Measurements from ENCODE around the gene RIPOR2. TPM values are rescaled to one million over a fixed set of nuclear protein-coding genes. Genes with fewer than 3 reads are reported as not detected.

The RIPOR2 gene
- total and polyA plus RNA-seq, 4 experiments from 2014 or later = 420 to 458 (median 431) TPM

GRCh38 chr6:24827162-24827561 lies 108.6 kb downstream of the RIPOR2 start:
- H3K4me1 ChIP-seq (ENCODE audit: insufficient read depth, low read length) = no peaks in the 10 kb centered on the region
- Mint-ChIP-seq H3K27ac (peak overlapping the region in 5 of 7 donors; percentile 40 to 88 (median 66)), H3K27me3 (no peaks in the 10 kb centered on the region), H3K36me3 (peaks cover 71 to 83% of the 10 kb centered on the region in 2 donors), H3K4me1 (peaks cover 5 to 21% (median 8%) of the 10 kb centered on the region in 4 donors), H3K9me3 (peaks cover 0 to 9% (median 0%) of the 10 kb centered on the region in 8 donors), H3K4me3 (peak overlapping the region in 1 of 8 donors; percentile 22)
- POLR2A ChIA-PET (ENCODE audit: partially characterized antibody) = no interaction called here
- no peak for DNase-seq
- intact Hi-C loops (cut with micrococcal nuclease) = no loop called here
- no peaks in the 10 kb centered on the region for H3K9me3 ChIP-seq (ENCODE audit: control insufficient read depth in 1 of 2, low read length in 2 of 2)
- no peak overlapping the region for H3K4me3 ChIP-seq (ENCODE audit: low read length in 2 of 2)
- CTCF ChIA-PET (ENCODE audit: partially characterized antibody) = no interaction called here
- no peaks in the 10 kb centered on the region for H3K27me3 ChIP-seq (ENCODE audit: insufficient read depth, low read length)
- no peak overlapping the region for H3K27ac ChIP-seq (ENCODE audit: low read depth, low read length)
- peaks cover 77% of the 10 kb centered on the region for H3K36me3 ChIP-seq (ENCODE audit: insufficient read depth, low read length)

DNA sequence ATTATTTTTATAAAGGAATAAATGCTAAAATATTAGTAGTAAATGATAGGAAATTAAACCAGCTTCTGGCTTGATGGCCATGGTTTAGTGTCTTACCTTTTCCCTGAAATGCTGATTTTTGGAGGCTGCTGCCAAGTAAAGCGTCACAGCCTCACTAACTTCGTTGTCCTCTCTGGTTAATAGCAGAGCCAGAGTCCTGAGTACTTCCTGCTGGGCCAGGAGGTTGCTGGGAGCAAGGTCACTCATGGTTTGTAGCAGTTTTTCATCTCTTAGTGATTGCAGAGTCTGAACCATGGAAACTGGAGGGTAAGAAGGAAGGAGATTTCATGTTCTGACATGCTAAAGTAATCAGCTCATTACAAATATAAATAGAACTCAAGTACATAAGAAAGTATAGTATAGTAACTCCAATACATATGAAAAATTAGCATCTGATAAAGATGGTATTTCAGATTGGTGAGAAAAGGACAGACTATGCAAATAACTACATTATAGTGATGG lies 110.6 kb downstream of the RIPOR2 start:
- ChIA-PET POLR2A (ENCODE audit: partially characterized antibody) (no interaction called here), CTCF (ENCODE audit: partially characterized antibody) (no interaction called here)
- H3K9me3 ChIP-seq (ENCODE audit: control insufficient read depth in 1 of 2, low read length in 2 of 2) = no peaks in the 10 kb centered on the region
- intact Hi-C loops (cut with micrococcal nuclease) = no loop called here
- H3K27ac ChIP-seq (ENCODE audit: low read depth, low read length) = no peak overlapping the region
- peaks cover 65 to 78% of the 10 kb centered on the region in 2 donors for H3K36me3 Mint-ChIP-seq
- H3K36me3 ChIP-seq (ENCODE audit: insufficient read depth, low read length) = peaks cover 72% of the 10 kb centered on the region
- peaks cover 4 to 13% (median 10%) of the 10 kb centered on the region in 4 donors for H3K4me1 Mint-ChIP-seq
- H3K27ac Mint-ChIP-seq = peak overlapping the region in 4 of 7 donors; percentile 17 to 70 (median 42)
- peaks cover 0 to 6% (median 0%) of the 10 kb centered on the region in 8 donors for H3K9me3 Mint-ChIP-seq
- no peak overlapping the region for H3K4me3 ChIP-seq (ENCODE audit: low read length in 2 of 2)
- H3K27me3 Mint-ChIP-seq = no peaks in the 10 kb centered on the region
- DNase-seq = no peak
- no peaks in the 10 kb centered on the region for H3K27me3 ChIP-seq (ENCODE audit: insufficient read depth, low read length)
- H3K4me3 Mint-ChIP-seq = no peak overlapping the region
- H3K4me1 ChIP-seq (ENCODE audit: insufficient read depth, low read length) = no peaks in the 10 kb centered on the region

DNA sequence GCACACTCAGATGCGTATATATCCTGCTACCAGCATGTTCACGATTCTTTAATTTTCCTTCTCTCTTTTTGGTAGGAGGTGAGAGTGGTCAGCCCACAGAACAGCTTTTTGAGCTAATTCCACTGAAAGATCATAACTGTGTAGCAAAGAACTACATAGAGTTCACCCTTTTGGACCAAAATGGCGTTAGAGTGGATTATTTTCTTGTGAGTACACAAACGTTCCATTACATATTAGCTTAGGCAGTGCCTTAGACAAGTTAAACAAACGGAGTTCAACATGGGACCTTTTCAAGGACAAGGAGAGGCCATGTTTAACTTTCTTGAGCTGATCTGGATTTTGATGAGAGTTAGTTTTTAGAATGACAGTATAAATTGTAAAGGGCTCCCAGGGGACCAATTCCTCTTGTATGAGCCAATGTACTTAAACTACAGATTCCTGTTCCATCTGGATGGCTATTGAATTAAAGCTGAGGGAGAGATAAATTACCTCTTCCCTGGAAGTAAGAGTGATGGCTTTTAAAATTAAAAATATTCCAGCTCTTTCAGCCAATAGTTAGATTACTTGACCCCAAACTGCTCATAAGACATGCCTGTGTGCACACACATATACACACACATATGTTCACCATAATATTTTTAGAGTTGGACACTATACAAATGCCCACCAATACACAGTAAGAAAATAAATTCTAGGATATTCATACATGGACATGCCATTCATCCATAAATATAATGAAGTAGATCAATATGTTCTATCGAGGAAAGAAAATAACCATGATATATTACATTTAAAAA lies 111.4 kb downstream of the RIPOR2 start:
- H3K4me1 Mint-ChIP-seq = peaks cover 4 to 13% (median 10%) of the 10 kb centered on the region in 4 donors
- H3K4me1 ChIP-seq (ENCODE audit: insufficient read depth, low read length) = no peaks in the 10 kb centered on the region
- H3K27me3 ChIP-seq (ENCODE audit: insufficient read depth, low read length) = no peaks in the 10 kb centered on the region
- no peak overlapping the region for H3K4me3 Mint-ChIP-seq
- H3K9me3 Mint-ChIP-seq = peaks cover 0 to 6% (median 0%) of the 10 kb centered on the region in 8 donors
- DNase-seq = no peak
- no peaks in the 10 kb centered on the region for H3K27me3 Mint-ChIP-seq
- peaks cover 64% of the 10 kb centered on the region for H3K36me3 ChIP-seq (ENCODE audit: insufficient read depth, low read length)
- intact Hi-C loops (cut with micrococcal nuclease) = no loop called here
- H3K36me3 Mint-ChIP-seq = peaks cover 59 to 74% of the 10 kb centered on the region in 2 donors
- CTCF ChIA-PET (ENCODE audit: partially characterized antibody) = interaction anchor here (1.2 to 1.8 kb wide), 2 partner anchors 194 to 203 kb away, joined by 4 to 6 read pairs; no protein-coding TSS in a partner anchor
- POLR2A ChIA-PET (ENCODE audit: partially characterized antibody) = interaction anchor here (0.8 to 1.7 kb wide), 4 partner anchors 8 to 314 kb away, joined by 3 read pairs; no protein-coding TSS in a partner anchor
- H3K4me3 ChIP-seq (ENCODE audit: low read length in 2 of 2) = no peak overlapping the region
- H3K27ac Mint-ChIP-seq = peak overlapping the region in 5 of 7 donors; percentile 25 to 72 (median 60)
- no peaks in the 10 kb centered on the region for H3K9me3 ChIP-seq (ENCODE audit: control insufficient read depth in 1 of 2, low read length in 2 of 2)
- H3K27ac ChIP-seq (ENCODE audit: low read depth, low read length) = no peak overlapping the region

DNA sequence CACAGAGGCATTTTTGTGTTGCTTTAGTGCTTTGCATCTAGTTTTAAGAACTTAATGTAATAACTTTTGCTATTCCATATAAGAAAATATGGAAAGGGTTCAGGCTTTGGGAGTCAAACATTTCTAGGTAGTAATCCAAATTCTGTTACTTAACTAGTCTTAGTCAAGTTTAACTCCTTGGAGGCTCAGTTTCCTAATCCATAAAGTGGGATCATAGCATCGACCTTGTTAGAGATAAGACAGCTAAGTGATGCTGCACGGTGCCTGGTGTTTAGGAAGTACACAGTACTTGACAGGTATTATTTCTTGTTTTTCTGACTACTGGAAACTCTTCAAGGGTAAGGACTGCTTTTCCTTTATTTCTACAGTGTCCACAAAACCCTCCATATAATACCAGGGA lies 112.6 kb downstream of the RIPOR2 start:
- intact Hi-C loops (cut with micrococcal nuclease) = no loop called here
- H3K36me3 Mint-ChIP-seq = peaks cover 63 to 80% of the 10 kb centered on the region in 2 donors
- Histone ChIP-seq H3K36me3 (ENCODE audit: insufficient read depth, low read length) (peaks cover 74% of the 10 kb centered on the region), H3K4me3 (ENCODE audit: low read length in 2 of 2) (no peak overlapping the region), H3K27me3 (ENCODE audit: insufficient read depth, low read length) (no peaks in the 10 kb centered on the region), H3K4me1 (ENCODE audit: insufficient read depth, low read length) (no peaks in the 10 kb centered on the region), H3K27ac (ENCODE audit: low read depth, low read length) (no peak overlapping the region), H3K9me3 (ENCODE audit: control insufficient read depth in 1 of 2, low read length in 2 of 2) (no peaks in the 10 kb centered on the region)
- peaks cover 3 to 13% (median 10%) of the 10 kb centered on the region in 4 donors for H3K4me1 Mint-ChIP-seq
- DNase-seq = no peak
- POLR2A ChIA-PET (ENCODE audit: partially characterized antibody) = interaction anchor here (0.8 to 1.7 kb wide), 3 partner anchors 10 to 315 kb away, joined by 3 read pairs; no protein-coding TSS in a partner anchor
- no peaks in the 10 kb centered on the region for H3K27me3 Mint-ChIP-seq
- CTCF ChIA-PET (ENCODE audit: partially characterized antibody) = interaction anchor here (0.8 to 1.8 kb wide), 3 partner anchors 24 to 204 kb away, joined by 3 to 6 read pairs (median 4); partner anchors contain the start of gene ARMH2
- H3K27ac Mint-ChIP-seq = no peak overlapping the region
- H3K4me3 Mint-ChIP-seq = no peak overlapping the region
- peaks cover 0 to 8% (median 0%) of the 10 kb centered on the region in 8 donors for H3K9me3 Mint-ChIP-seq

DNA sequence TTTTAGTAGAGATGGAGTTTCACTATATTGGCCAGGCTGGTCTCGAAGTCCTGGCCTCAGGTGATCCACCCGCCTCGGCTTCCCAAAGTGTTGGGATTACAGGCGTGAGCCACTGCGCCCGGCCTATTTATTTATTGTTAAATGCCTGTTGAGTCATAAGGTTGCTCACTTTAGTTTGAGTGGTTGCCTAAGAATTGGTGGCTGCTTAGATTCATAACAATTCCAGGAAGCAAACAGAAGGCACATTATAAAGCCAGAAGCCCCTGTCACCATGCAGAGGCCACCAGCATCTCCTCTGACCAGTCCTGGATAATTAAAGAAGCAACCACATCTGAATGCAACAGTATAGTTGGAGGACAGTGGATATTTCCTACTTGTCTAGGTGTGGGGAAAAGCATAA lies 113.1 kb downstream of the RIPOR2 start:
- Mint-ChIP-seq H3K27ac (peak overlapping the region in 1 of 7 donors; percentile 61), H3K27me3 (no peaks in the 10 kb centered on the region), H3K9me3 (peaks cover 0 to 4% (median 0%) of the 10 kb centered on the region in 8 donors), H3K36me3 (peaks cover 63 to 79% of the 10 kb centered on the region in 2 donors), H3K4me3 (no peak overlapping the region), H3K4me1 (peaks cover 4 to 12% (median 8%) of the 10 kb centered on the region in 4 donors)
- intact Hi-C loops (cut with micrococcal nuclease) = no loop called here
- Histone ChIP-seq H3K27ac (ENCODE audit: low read depth, low read length) (no peak overlapping the region), H3K4me1 (ENCODE audit: insufficient read depth, low read length) (no peaks in the 10 kb centered on the region), H3K36me3 (ENCODE audit: insufficient read depth, low read length) (peaks cover 74% of the 10 kb centered on the region), H3K4me3 (ENCODE audit: low read length in 2 of 2) (no peak overlapping the region), H3K27me3 (ENCODE audit: insufficient read depth, low read length) (no peaks in the 10 kb centered on the region), H3K9me3 (ENCODE audit: control insufficient read depth in 1 of 2, low read length in 2 of 2) (no peaks in the 10 kb centered on the region)
- ChIA-PET POLR2A (ENCODE audit: partially characterized antibody) (no interaction called here), CTCF (ENCODE audit: partially characterized antibody) (interaction anchor here (0.8 kb wide), 1 partner anchor 24 kb away, joined by 3 read pairs; the partner anchor contains the start of gene ARMH2)
- no peak for DNase-seq

DNA sequence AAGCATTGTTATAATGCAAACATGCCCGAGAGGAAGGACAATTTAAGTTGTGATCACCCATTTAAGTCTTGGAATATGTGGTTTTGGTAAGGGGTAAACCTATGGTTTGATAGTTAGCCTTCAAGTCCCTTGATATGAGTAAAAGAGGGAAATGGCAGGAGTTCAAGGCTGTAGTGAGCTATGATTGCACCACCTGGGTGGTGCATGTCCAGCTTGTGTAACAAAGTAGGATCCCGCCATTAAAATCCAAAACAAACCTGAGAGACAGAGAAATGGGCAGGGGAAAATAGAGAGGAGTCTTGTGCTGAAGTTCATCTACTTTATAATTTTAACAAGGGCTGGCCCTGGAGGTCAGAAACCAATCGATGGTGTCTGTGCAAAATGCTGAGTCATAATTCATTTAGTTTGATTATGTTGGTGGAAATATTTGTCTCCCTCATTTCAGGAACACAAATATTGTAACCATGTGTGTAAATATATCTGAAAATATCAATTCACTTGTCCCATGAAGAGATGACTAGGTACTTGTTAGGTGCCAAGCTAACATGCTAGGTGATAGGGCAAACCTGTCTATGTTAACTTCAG lies 113.8 kb downstream of the RIPOR2 start:
- no peak for DNase-seq
- peak overlapping the region in 5 of 7 donors; percentile 14 to 47 (median 40) for H3K27ac Mint-ChIP-seq
- Histone ChIP-seq H3K4me1 (ENCODE audit: insufficient read depth, low read length) (no peaks in the 10 kb centered on the region), H3K27ac (ENCODE audit: low read depth, low read length) (no peak overlapping the region), H3K36me3 (ENCODE audit: insufficient read depth, low read length) (peaks cover 68% of the 10 kb centered on the region), H3K4me3 (ENCODE audit: low read length in 2 of 2) (no peak overlapping the region), H3K27me3 (ENCODE audit: insufficient read depth, low read length) (no peaks in the 10 kb centered on the region), H3K9me3 (ENCODE audit: control insufficient read depth in 1 of 2, low read length in 2 of 2) (no peaks in the 10 kb centered on the region)
- ChIA-PET POLR2A (ENCODE audit: partially characterized antibody) (interaction anchor here (1.3 kb wide), 1 partner anchor 14 kb away, joined by 4 read pairs; no protein-coding TSS in a partner anchor), CTCF (ENCODE audit: partially characterized antibody) (interaction anchor here (0.8 kb wide), 1 partner anchor 25 kb away, joined by 3 read pairs; no protein-coding TSS in a partner anchor)
- no peak overlapping the region for H3K4me3 Mint-ChIP-seq
- intact Hi-C loops (cut with micrococcal nuclease) = no loop called here
- peaks cover 4 to 9% (median 7%) of the 10 kb centered on the region in 4 donors for H3K4me1 Mint-ChIP-seq
- peaks cover 0 to 2% (median 0%) of the 10 kb centered on the region in 8 donors for H3K9me3 Mint-ChIP-seq
- H3K36me3 Mint-ChIP-seq = peaks cover 58 to 73% of the 10 kb centered on the region in 2 donors
- H3K27me3 Mint-ChIP-seq = no peaks in the 10 kb centered on the region

All from CD4-positive, alpha-beta memory T cell (primary cell).